Spinal cord (tissue), 10 donors: ENCODE results near the gene HORMAD1. TPM values are rescaled to one million over a fixed set of nuclear protein-coding genes. Genes with fewer than 3 reads are reported as not detected.
"Not testable (repeated sequence)": the region's sequence is repeated elsewhere in the genome, so short reads cannot be mapped to it uniquely, and the experiment has no call there.

Experiments used
- DNase-seq, 6 donors: peaks; one replicate each; pipeline versions ENCODE4 v3.0.0 to v3.0.0-alpha.2; 2013 to 2015; ENCODE audit warnings: low spot score in 6 of 6, low read depth in 4 of 6
- H3K27ac ChIP-seq: one replicate; pipeline ENCODE4 v1.5.1; 2013; ENCODE audit warnings: low read depth, low read length, control low read depth
- H3K27me3 ChIP-seq: one replicate; pipeline ENCODE4 v1.6.1; 2013; ENCODE audit warnings: low read length; ENCODE audit not compliant: control insufficient read depth, insufficient read depth
- H3K36me3 ChIP-seq: one replicate; pipeline ENCODE4 v1.6.1; 2013; ENCODE audit warnings: low read length; ENCODE audit not compliant: control insufficient read depth, insufficient read depth
- H3K4me1 ChIP-seq: one replicate; pipeline ENCODE4 v1.6.1; 2013; ENCODE audit warnings: low read length; ENCODE audit not compliant: control insufficient read depth, insufficient read depth
- H3K4me3 ChIP-seq: one replicate; pipeline ENCODE4 v1.5.1; 2013; ENCODE audit warnings: low read depth, low read length, control low read depth
- H3K9me3 ChIP-seq: one replicate; pipeline ENCODE4 v1.6.1; 2013; ENCODE audit warnings: low read length; ENCODE audit not compliant: control insufficient read depth, insufficient read depth
- WGBS: methylation state at CpG from one replicate; pipeline ENCODE4 v1.1.5; 2013; ENCODE audit warnings: missing lambda C conversion rate; ENCODE audit not compliant: insufficient coverage; 5-methylcytosine and 5-hydroxymethylcytosine counted together
- polyA plus RNA-seq, 2 donors: library from polyadenylated mRNA; unstranded; fragments of 120-200 nt; gene quantifications; one replicate each; pipeline ENCODE4 v1.2.1, GENCODE V29; 2013; ENCODE audit not compliant: insufficient read length in 2 of 2
- total RNA-seq, 2 donors: library from RNA; depleted of rRNA in 1 of 2; stranded (reverse); fragments of 120-200 nt in 1 of 2; fragments of >200 nt in 1 of 2; gene quantifications; one replicate each; pipeline versions ENCODE4 v1.2.3 to v1.2.4, GENCODE V29; 2013 to 2014
- donor health status: healthy.

The HORMAD1 gene
- total and polyA plus RNA-seq, 4 donors, result 0.21 to 2.7 (median 0.77) TPM; not detected in 1

DNA sequence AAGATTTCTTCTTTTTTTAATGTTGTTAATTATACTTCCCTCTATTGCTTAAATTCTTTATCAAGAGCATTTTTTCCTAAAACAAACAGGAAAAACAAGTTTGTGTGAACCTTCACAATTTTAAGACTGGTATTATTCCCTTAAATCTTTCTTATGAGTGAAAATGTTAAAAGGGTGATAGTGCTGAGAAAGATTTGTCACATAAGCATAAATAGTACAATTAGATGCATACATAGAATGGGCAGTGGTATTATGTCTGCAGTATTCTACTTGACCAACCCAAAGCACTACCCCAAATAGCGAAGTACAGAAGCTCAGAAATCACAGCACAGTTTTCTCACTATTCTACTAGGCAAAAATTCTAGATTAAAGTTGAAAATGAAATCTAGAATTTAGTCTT is 41.7 kb downstream of the HORMAD1 start:
- DNase-seq, result no peak
- Histone ChIP-seq H3K9me3 (no peaks in the 10 kb centered on the region), H3K27me3 (no peaks in the 10 kb centered on the region), H3K4me1 (no peaks in the 10 kb centered on the region), H3K27ac (no peak overlapping the region), H3K4me3 (no peak overlapping the region), H3K36me3 (peaks cover 6% of the 10 kb centered on the region)
- WGBS, result no CpG with 5 or more reads among the region's 1 CpG

DNA sequence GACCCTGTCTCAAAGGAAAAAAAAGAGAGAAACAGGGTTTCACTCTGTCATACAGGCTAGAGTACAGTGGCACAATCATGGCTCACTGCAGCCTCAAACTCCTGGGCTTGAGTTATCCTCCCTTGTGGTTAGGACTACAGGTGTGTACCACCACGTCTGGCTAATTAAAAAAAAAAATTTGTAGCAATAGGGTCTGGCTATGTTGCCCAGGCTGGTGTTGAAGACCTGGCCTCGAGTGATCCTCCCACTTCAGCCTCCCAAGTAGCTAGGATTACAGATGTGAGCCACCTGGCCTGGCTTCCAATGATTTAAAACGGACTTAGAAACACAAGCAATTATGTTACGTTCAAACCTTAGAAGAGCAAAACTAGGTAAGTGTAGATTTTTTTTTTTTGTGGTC is 45.8 kb downstream of the HORMAD1 start:
- Histone ChIP-seq H3K27ac (no peak overlapping the region), H3K27me3 (no peaks in the 10 kb centered on the region), H3K36me3 (peaks cover 6% of the 10 kb centered on the region), H3K4me1 (no peaks in the 10 kb centered on the region), H3K4me3 (no peak overlapping the region), H3K9me3 (no peaks in the 10 kb centered on the region)
- WGBS, result no CpG with 5 or more reads among the region's 4 CpGs
- DNase-seq, result no peak

- DNase-seq, result no peak
- no peaks in the 10 kb centered on the region for H3K9me3 ChIP-seq
- no peaks in the 10 kb centered on the region for H3K27me3 ChIP-seq
- H3K27ac ChIP-seq, result no peak overlapping the region
- 100% methylated on average over 6 of the region's 7 CpGs for WGBS
- no peak overlapping the region for H3K4me3 ChIP-seq
- no peaks in the 10 kb centered on the region for H3K4me1 ChIP-seq
- peaks cover 13% of the 10 kb centered on the region for H3K36me3 ChIP-seq
Observed at GRCh38 chr1:150663321-150663720, 57.4 kb downstream of the HORMAD1 start.

DNA sequence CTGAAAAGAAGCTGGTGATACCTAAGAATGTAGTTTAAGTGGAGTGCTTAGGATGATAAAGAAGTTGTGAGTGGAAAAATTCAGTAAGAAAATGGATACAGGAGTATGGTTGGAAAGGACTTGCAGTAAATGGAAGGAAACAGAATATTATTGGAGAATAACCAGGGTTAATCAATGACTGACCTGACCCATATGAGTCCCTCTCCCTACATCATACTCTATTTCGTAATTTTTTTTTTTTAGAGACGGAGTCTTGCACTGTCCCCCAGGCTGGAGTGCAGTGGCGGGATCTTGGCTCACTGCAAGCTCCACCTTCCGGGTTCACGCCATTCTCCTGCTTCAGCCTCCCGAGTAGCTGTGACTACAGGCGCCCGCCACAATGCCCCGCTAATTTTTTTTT is 57.9 kb downstream of the HORMAD1 start:
- WGBS, result 98% methylated on average over 9 of the region's 9 CpGs
- Histone ChIP-seq H3K36me3 (peaks cover 13% of the 10 kb centered on the region), H3K4me1 (no peaks in the 10 kb centered on the region), H3K4me3 (no peak overlapping the region), H3K27ac (no peak overlapping the region), H3K9me3 (no peaks in the 10 kb centered on the region), H3K27me3 (no peaks in the 10 kb centered on the region)
- DNase-seq, result no peak

DNA sequence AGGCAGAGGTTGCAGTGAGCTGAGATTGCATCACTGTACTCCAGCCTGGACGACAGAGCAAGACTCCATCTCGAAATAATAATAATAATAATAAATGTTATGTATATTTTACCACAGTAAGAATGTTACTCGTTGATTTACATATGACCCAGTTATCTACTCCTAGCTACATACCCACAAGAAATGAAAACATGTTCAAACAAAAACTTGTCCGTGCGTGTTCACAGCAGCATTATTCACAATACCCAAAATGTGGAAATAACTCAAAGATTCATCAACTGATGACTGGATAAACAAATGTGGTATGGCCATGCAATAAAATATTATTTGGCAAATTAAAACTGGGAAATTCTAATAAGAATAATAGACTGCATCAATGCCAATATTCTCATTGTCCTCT is 59.5 kb downstream of the HORMAD1 start:
- no CpG with 5 or more reads among the region's 5 CpGs for WGBS
- DNase-seq, result no peak
- Histone ChIP-seq H3K27ac (no peak overlapping the region), H3K4me1 (no peaks in the 10 kb centered on the region), H3K9me3 (no peaks in the 10 kb centered on the region), H3K4me3 (no peak overlapping the region), H3K27me3 (no peaks in the 10 kb centered on the region), H3K36me3 (peaks cover 13% of the 10 kb centered on the region)

DNA sequence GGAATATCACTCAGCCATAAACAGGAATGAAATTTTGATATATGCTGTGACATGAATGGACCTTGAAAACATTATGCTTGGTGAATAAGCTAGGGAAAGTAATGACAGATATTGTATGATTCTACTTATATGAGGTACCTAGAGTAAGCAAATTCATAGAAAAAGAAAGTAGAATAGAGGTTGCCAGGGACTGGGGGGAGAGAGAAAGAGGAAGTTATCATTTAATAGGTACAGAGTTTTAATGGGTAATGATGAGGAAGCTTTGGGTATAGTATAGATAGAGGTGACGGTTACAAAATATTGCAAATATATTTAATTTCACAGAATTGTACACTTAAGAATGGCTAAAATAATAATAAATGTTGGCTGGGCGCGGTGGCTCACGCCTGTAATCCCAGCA is 60.1 kb downstream of the HORMAD1 start:
- no peak for DNase-seq
- Histone ChIP-seq H3K36me3 (peaks cover 13% of the 10 kb centered on the region), H3K4me3 (no peak overlapping the region), H3K4me1 (no peaks in the 10 kb centered on the region), H3K27ac (no peak overlapping the region), H3K27me3 (no peaks in the 10 kb centered on the region), H3K9me3 (no peaks in the 10 kb centered on the region)
- no CpG with 5 or more reads among the region's 4 CpGs for WGBS

DNA sequence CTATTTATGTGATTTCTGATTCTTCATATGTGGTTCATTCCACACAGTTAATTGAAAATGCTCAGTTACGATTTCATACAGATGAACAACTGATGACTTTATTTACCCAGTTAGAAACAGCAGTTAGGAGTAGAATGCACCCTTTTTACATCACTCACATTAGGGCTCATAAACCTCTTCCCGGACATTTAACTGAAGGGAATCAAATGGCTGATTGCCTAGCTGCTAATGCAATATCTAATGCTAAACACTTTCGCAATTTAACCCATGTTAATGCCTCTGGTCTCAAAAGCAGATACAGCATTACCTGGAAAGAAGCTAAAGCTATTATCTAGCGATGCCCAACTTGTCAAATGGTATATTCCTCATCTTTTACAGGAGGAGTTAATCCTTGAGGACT is 63.6 kb downstream of the HORMAD1 start:
- H3K4me1 ChIP-seq, H3K27me3 ChIP-seq, DNase-seq, H3K9me3 ChIP-seq, H3K36me3 ChIP-seq, H3K27ac ChIP-seq, H3K4me3 ChIP-seq: not testable (repeated sequence)
- WGBS, result 64% methylated on average over 2 of the region's 4 CpGs

GRCh38 chr1:150654635-150655034 is 66.1 kb downstream of the HORMAD1 start:
- H3K27ac ChIP-seq, H3K36me3 ChIP-seq, H3K4me3 ChIP-seq, H3K9me3 ChIP-seq, H3K27me3 ChIP-seq, DNase-seq, H3K4me1 ChIP-seq: not testable (repeated sequence)
- 86% methylated on average over 5 of the region's 10 CpGs for WGBS

DNA sequence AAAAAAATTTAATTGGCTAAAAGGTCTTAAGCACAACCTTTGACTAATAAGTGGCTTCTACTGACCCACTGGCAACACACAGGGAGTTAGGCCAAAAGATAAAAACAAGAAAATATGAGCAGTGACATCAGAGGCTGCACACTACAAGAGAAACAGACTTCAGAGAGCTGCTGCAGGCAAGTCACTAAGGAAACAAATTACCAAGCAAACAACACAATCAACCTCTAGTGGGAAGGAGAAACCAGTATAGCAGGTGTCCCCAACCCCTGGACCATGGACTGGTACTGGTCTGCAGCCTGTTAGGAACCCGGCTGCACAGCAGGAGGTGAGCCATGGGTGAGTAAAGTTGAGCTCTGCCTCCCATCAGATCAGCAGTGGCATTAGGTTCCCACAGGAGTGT is 70.5 kb downstream of the HORMAD1 start:
- DNase-seq, result no peak
- no peak overlapping the region for H3K4me3 ChIP-seq
- H3K36me3 ChIP-seq, result peaks cover 8% of the 10 kb centered on the region
- WGBS, result no CpG with 5 or more reads among the region's 1 CpG
- no peaks in the 10 kb centered on the region for H3K27me3 ChIP-seq
- no peaks in the 10 kb centered on the region for H3K9me3 ChIP-seq
- H3K4me1 ChIP-seq, result no peaks in the 10 kb centered on the region
- H3K27ac ChIP-seq, result no peak overlapping the region

GRCh38 chr1:150649441-150650075 is 71.1 kb downstream of the HORMAD1 start:
- Histone ChIP-seq H3K4me3 (no peak overlapping the region), H3K36me3 (peaks cover 8% of the 10 kb centered on the region), H3K27ac (no peak overlapping the region), H3K4me1 (no peaks in the 10 kb centered on the region), H3K27me3 (no peaks in the 10 kb centered on the region), H3K9me3 (no peaks in the 10 kb centered on the region)
- WGBS, result 100% methylated on average over 1 of the region's 5 CpGs
- no peak for DNase-seq
